ENCODE results near the gene PPRC1. TPM values are rescaled to one million over a fixed set of nuclear protein-coding genes. Genes with fewer than 3 reads are reported as not detected.

The PPRC1 gene
- total RNA-seq, 1 donor from 2014 or later: 12.1 TPM

- intact Hi-C loops (cut with micrococcal nuclease): no loop called here
- peaks cover 73% of the 10 kb centered on the region for H3K4me1 ChIP-seq
- H3K4me3 ChIP-seq: peak overlapping the region; percentile 81
- no peaks in the 10 kb centered on the region for H3K9me3 ChIP-seq (replicated peaks)
- H3K27me3 ChIP-seq (ENCODE audit: low read depth): no peaks in the 10 kb centered on the region
- H3K27ac ChIP-seq (replicated peaks): peak overlapping the region; percentile 97
- H3K36me3 ChIP-seq: no peaks in the 10 kb centered on the region
- TF ChIP-seq, protein P1, sequence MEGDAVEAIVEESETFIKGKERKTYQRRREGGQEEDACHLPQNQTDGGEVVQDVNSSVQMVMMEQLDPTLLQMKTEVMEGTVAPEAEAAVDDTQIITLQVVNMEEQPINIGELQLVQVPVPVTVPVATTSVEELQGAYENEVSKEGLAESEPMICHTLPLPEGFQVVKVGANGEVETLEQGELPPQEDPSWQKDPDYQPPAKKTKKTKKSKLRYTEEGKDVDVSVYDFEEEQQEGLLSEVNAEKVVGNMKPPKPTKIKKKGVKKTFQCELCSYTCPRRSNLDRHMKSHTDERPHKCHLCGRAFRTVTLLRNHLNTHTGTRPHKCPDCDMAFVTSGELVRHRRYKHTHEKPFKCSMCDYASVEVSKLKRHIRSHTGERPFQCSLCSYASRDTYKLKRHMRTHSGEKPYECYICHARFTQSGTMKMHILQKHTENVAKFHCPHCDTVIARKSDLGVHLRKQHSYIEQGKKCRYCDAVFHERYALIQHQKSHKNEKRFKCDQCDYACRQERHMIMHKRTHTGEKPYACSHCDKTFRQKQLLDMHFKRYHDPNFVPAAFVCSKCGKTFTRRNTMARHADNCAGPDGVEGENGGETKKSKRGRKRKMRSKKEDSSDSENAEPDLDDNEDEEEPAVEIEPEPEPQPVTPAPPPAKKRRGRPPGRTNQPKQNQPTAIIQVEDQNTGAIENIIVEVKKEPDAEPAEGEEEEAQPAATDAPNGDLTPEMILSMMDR (IDR thresholded peaks at IDR 0.05; ENCODE audit: borderline replicate concordance): no peak
- peak; percentile 60 for DNase-seq
Measured at GRCh38 chr10:102119417-102120141, 13.3 kb upstream of the PPRC1 start.

DNA sequence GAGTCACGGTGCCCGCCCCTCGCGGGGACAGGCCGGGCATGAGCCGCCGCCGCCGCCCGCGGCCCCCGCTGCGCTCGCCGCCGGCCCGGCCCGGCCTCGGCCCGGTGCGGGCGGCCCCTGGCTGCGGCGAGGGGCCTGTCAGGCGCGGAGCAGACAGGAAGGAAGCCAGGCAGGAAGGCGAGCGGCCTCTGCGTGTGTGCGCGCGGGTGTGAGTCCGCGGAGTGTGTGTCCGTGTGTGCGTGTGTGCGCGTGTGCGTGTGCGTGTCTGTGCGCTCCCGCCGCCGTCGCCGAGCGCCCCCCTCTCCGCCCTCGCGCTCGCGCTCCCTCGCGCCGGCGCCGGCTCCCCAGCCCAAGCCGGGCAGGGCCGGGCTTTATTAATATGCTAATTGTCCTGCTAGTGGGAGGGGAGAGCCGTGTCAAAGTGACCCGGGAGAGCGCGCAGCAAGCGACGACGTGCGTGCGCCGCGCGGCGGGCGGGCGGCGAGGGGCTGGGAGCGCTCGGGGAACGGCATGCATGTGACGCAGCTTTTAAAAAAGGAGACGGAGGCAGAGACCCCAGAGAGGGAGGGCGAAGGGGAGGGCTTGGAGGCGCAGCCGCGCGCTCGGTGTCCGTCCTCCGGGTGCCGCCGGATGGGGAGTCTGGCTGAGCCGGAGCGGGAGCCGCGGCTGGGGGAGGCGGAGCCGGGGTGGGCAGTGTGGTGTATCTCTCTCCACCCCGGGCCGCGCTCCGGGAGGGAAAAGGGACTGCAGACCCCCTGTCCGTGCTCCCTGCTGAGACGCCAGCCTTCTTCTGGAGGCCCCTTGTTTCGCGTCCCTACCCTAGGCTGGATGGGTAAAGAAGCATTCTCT is 12.5 kb upstream of the PPRC1 start, which contains the start of gene LDB1:
TSS of gene LDB1 (minus strand) at position 227 of the 849 bp plus-strand sequence. CDS start 258 bp downstream, outside the sequence.
- TF ChIP-seq, protein P1 (IDR thresholded peaks at IDR 0.05; ENCODE audit: borderline replicate concordance): peak; percentile 29
- Histone ChIP-seq H3K27ac (replicated peaks) (peak within 1 kb of the TSS; percentile 97), H3K27me3 (ENCODE audit: low read depth) (no peaks in the 10 kb centered on the region), H3K4me3 (peak within 1 kb of the TSS; percentile 81), H3K36me3 (no peaks in the 10 kb centered on the region), H3K4me1 (peaks cover 67% of the 10 kb centered on the region), H3K9me3 (replicated peaks) (no peaks in the 10 kb centered on the region)
- intact Hi-C loops (cut with micrococcal nuclease): no loop called here
- DNase-seq: peak; percentile 82

GRCh38 chr10:102120991-102121738 is 11.7 kb upstream of the PPRC1 start:
- DNase-seq: peak; percentile 49
- H3K36me3 ChIP-seq: no peaks in the 10 kb centered on the region
- no peaks in the 10 kb centered on the region for H3K27me3 ChIP-seq (ENCODE audit: low read depth)
- H3K4me3 ChIP-seq: peak overlapping the region; percentile 81
- H3K4me1 ChIP-seq: peaks cover 59% of the 10 kb centered on the region
- intact Hi-C loops (cut with micrococcal nuclease): no loop called here
- peak overlapping the region; percentile 97 for H3K27ac ChIP-seq (replicated peaks)
- TF ChIP-seq, protein P1 (IDR thresholded peaks at IDR 0.05; ENCODE audit: borderline replicate concordance): no peak
- no peaks in the 10 kb centered on the region for H3K9me3 ChIP-seq (replicated peaks)

- Histone ChIP-seq H3K36me3 (no peaks in the 10 kb centered on the region), H3K4me1 (peaks cover 52% of the 10 kb centered on the region), H3K9me3 (replicated peaks) (no peaks in the 10 kb centered on the region), H3K4me3 (peak overlapping the region; percentile 81), H3K27ac (replicated peaks) (peak overlapping the region; percentile 97), H3K27me3 (ENCODE audit: low read depth) (no peaks in the 10 kb centered on the region)
- no peak for DNase-seq
- TF ChIP-seq, protein P1 (IDR thresholded peaks at IDR 0.05; ENCODE audit: borderline replicate concordance): peak; percentile 37
- intact Hi-C loops (cut with micrococcal nuclease): no loop called here
Measured at GRCh38 chr10:102121739-102122372, 11.0 kb upstream of the PPRC1 start.

DNA sequence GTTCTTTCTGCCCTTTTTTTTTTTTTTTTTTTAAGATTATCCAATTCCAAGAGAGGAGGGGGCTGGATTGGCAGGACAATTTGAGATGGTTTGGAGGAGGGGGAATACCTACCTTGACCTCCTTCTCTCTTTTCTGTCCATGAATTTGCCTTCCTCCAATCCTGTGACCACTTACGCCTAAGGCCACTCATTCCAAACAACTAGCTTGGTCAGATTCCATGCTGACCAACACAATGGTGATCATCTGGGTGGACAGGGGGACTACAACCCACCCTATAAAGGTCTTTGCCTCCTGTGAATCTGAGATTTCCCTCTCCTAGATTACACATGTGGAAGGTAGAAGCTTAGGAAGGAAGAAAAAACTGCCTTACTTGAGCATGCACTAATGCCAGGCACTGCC is 10.4 kb upstream of the PPRC1 start:
- no peak overlapping the region for H3K4me3 ChIP-seq
- peak overlapping the region; percentile 97 for H3K27ac ChIP-seq (replicated peaks)
- intact Hi-C loops (cut with micrococcal nuclease): no loop called here
- DNase-seq: no peak
- H3K9me3 ChIP-seq (replicated peaks): no peaks in the 10 kb centered on the region
- no peaks in the 10 kb centered on the region for H3K27me3 ChIP-seq (ENCODE audit: low read depth)
- TF ChIP-seq, protein P1 (IDR thresholded peaks at IDR 0.05; ENCODE audit: borderline replicate concordance): no peak
- no peaks in the 10 kb centered on the region for H3K36me3 ChIP-seq
- peaks cover 46% of the 10 kb centered on the region for H3K4me1 ChIP-seq

Data from left ventricle myocardium inferior (tissue), 1 donor.